ENCODE measurements around the gene HECTD1. TPM values are rescaled to one million over a fixed set of nuclear protein-coding genes. Genes with fewer than 3 reads are reported as not detected.
"Not testable (repeated sequence)": the region's sequence is repeated elsewhere in the genome, so short reads cannot be mapped to it uniquely, and the experiment has no call there.

Gene HECTD1
- total RNA-seq = 100 to 1,000 TPM; 252 to 382 (median 289) TPM

DNA sequence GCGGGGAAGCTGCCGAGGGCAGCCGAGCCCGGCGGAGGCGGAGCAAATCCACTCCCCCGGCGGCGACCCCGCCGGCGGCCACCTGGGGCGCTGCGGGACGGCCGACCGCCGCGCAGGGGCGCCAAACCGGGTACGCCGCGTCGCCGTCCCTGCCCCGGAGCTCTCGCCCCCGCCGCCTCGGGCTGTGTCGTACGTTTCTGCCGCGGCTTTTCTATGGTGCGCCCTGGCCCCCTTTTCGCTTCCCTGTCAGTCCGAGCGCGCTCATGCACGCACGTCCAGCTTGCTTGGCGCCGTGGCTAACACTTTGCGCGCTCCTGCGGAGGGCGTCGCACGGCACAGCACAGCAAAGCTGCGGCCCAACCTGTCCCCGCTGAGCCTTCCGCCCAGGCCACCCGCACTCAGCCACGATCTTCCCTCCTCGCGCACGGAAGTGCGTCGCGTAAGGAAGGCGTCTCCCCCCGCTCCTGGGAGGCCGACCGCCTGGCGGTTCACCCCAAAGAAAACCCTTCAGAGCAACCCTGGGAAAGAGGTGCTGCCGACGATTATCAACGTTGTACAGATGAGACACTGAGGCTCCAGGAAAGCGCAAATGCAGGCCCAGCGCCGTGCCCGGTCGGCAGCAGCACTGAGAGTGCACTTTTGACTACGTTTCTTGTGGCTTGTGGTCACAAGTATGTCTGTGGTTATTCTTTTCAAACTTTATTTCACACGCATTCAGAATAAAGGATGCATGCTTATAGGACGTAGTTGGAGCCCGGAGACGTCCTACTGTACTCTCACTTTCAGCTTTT, at the start of gene HECTD1:
Gene HECTD1 (minus strand): TSS at position 39 of the 791 bp plus-strand sequence. CDS start 1,857 bp downstream, outside the sequence.
- 5 to 9% methylated on average over 17 to 28 of the region's 79 CpGs for WGBS, 2 donors
- H3K4me3 ChIP-seq (replicated peaks in 1 of 3) = peak within 1 kb of the TSS; percentile 62 to 75 (median 74)
- peak; percentile 91 to 93 for DNase-seq
- no peaks in the 10 kb centered on the region for H3K27me3 ChIP-seq
- peaks cover 11 to 20% of the 10 kb centered on the region in 2 donors for H3K4me1 ChIP-seq
- H3K36me3 ChIP-seq = peaks cover 0 to 4% of the 10 kb centered on the region in 2 donors
- intact Hi-C loops (cut with DNase I) = loop anchor here (10.0 kb wide), 1 partner anchor 147 kb away; no protein-coding TSS in a partner anchor
- H3K27ac ChIP-seq = peak within 1 kb of the TSS; percentile 88 to 100 (median 100)
- peak in 1 of 2 donors; percentile 73 for TF ChIP-seq POLR2A (IDR thresholded peaks at IDR 0.05)
- TF ChIP-seq, protein P1, sequence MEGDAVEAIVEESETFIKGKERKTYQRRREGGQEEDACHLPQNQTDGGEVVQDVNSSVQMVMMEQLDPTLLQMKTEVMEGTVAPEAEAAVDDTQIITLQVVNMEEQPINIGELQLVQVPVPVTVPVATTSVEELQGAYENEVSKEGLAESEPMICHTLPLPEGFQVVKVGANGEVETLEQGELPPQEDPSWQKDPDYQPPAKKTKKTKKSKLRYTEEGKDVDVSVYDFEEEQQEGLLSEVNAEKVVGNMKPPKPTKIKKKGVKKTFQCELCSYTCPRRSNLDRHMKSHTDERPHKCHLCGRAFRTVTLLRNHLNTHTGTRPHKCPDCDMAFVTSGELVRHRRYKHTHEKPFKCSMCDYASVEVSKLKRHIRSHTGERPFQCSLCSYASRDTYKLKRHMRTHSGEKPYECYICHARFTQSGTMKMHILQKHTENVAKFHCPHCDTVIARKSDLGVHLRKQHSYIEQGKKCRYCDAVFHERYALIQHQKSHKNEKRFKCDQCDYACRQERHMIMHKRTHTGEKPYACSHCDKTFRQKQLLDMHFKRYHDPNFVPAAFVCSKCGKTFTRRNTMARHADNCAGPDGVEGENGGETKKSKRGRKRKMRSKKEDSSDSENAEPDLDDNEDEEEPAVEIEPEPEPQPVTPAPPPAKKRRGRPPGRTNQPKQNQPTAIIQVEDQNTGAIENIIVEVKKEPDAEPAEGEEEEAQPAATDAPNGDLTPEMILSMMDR (IDR thresholded peaks at IDR 0.05) = peak in 5 of 6 experiments; percentile 35 to 97 (median 95)
- H3K9me3 ChIP-seq = no peaks in the 10 kb centered on the region

DNA sequence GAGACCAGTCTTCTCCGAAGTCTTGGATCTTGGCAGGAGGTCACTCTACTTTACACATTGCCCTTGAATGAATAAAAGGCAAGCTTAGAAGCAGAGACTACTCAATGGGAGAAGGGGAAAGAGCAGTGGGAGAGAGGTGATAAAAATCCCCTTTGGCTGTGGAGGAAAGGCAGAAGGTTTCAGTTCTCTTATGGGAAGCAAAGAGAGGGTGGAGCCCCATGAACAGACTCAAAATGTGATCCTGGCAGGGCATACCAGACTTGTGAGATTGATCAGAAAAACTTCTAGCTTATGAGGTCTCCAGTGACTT, 49.6 kb upstream of the HECTD1 start:
- Histone ChIP-seq H3K36me3 (no peaks in the 10 kb centered on the region), H3K27ac (peak overlapping the region in 1 of 3 donors; percentile 96), H3K9me3 (no peaks in the 10 kb centered on the region), H3K4me3 (replicated peaks in 1 of 3) (no peak overlapping the region), H3K4me1 (peaks cover 27 to 35% of the 10 kb centered on the region in 2 donors), H3K27me3 (no peaks in the 10 kb centered on the region)
- intact Hi-C loops (cut with DNase I) = no loop called here
- TF ChIP-seq POLR2A (IDR thresholded peaks at IDR 0.05) = no peak
- TF ChIP-seq, protein P1 (IDR thresholded peaks at IDR 0.05) = no peak
- no peak for DNase-seq
- 83 to 90% methylated on average over 1 of the region's 1 CpG for WGBS, 2 donors

DNA sequence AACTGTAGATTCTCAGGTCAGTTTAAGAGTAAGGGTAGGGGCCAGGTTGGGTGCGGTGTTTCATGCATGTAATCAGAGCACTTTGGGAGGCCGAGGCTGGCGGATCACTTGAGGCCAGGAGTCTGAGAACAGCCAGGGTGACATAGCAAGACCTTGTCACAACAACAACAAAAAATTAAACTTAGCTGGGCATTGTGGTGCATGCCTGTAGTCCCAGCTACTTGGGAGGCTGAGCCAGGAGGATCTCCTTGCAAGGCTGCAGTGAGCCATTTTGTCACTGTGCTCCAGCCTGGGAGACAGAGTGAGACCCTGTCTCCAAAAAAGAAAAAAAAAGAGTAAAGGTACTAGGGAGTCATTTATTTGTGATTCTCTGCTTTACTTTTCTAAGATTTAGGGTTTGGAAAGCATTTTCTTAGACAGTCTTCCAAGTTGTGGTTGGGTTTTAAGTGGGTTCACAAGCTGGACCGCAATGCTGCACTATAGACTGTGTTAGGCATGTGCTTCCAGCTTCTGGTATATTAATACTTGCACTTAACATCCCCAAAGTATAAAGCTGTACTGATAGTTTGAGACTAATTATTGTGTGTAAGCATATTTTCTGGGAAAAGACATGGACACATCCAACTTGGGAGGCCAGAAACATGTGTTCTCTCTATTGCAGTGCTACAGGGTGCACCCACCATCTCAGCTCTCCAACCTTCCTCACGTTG, 49.1 kb upstream of the HECTD1 start:
- no peaks in the 10 kb centered on the region for H3K36me3 ChIP-seq
- no peaks in the 10 kb centered on the region for H3K9me3 ChIP-seq
- whole genome bisulfite sequencing, 2 donors = 83 to 91% methylated on average over 5 of the region's 5 CpGs
- no peak for DNase-seq
- intact Hi-C loops (cut with DNase I) = no loop called here
- H3K4me1 ChIP-seq = peaks cover 22 to 30% of the 10 kb centered on the region in 2 donors
- H3K4me3 ChIP-seq (replicated peaks in 1 of 3) = no peak overlapping the region
- H3K27me3 ChIP-seq = no peaks in the 10 kb centered on the region
- TF ChIP-seq, protein P1 (IDR thresholded peaks at IDR 0.05) = no peak
- TF ChIP-seq POLR2A (IDR thresholded peaks at IDR 0.05) = no peak
- peak overlapping the region in 1 of 3 donors; percentile 96 for H3K27ac ChIP-seq

DNA sequence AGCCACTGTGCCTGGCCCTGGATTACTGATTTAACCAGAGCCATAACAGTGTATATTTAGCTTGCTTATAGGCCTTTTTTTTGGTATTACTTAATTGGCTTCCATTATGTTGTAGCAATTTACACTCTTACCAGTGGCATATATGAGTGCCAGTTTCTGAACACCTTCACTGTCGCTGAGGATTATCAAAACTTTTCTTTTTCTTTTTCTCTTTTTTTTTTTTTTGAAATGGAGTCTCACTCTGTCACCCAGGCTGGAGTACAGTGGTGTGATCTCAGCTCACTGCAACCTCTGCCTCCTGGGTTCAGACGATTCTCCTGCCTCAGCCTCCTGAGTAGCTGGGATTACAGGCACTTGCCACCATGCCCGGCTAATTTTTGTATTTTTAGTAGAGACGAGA, 48.3 kb upstream of the HECTD1 start:
- intact Hi-C loops (cut with DNase I); H3K9me3 ChIP-seq; H3K27me3 ChIP-seq; H3K4me3 ChIP-seq (replicated peaks in 1 of 3); DNase-seq; H3K27ac ChIP-seq; H3K36me3 ChIP-seq: not testable (repeated sequence)
- peaks cover 15 to 22% of the 10 kb centered on the region in 2 donors for H3K4me1 ChIP-seq
- WGBS, 2 donors = 93 to 94% methylated on average over 4 of the region's 4 CpGs

DNA sequence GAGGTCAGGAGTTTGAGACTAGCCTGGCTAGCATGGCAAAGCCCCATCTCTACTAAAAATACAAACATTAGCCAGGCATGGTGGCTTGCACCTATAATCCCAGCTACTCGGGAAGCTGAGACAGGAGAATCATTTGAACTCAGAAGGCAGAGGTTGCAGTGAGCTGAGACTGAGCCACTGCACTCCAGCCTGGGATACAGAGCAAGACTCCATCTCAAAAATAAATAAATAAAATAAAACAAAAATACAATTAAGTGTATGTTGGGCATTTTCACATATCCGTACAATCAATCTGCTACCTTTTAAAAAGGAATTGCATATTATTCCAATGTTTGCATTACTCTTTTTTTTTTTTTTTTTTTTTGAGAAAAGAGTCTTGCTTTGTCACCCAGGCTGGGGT, 47.7 kb upstream of the HECTD1 start:
- no peak overlapping the region for H3K27ac ChIP-seq
- intact Hi-C loops (cut with DNase I) = no loop called here
- H3K4me3 ChIP-seq (replicated peaks in 1 of 3) = no peak overlapping the region
- H3K36me3 ChIP-seq = no peaks in the 10 kb centered on the region
- WGBS, 2 donors = 89 to 98% methylated on average over 2 of the region's 2 CpGs
- no peaks in the 10 kb centered on the region for H3K9me3 ChIP-seq
- no peaks in the 10 kb centered on the region for H3K27me3 ChIP-seq
- DNase-seq = no peak
- no peak for TF ChIP-seq POLR2A (IDR thresholded peaks at IDR 0.05)
- TF ChIP-seq, protein P1 (IDR thresholded peaks at IDR 0.05) = no peak
- peaks cover 11 to 16% of the 10 kb centered on the region in 2 donors for H3K4me1 ChIP-seq

Data from thyroid gland (tissue), 4 donors.